Vagina (tissue), 2 donors: ENCODE measurements around the gene HADHA.

Source experiments
- POLR2A ChIP-seq, 2 donors: fragments of 450-650 bp; IDR thresholded peaks; one replicate each; pipeline ENCODE4 v1.6.1; 2017; ENCODE audit warnings: antibody characterized with exemption in 2 of 2, mild to moderate bottlenecking in 2 of 2, moderate library complexity in 2 of 2
- POLR2AphosphoS5 ChIP-seq, 2 donors: sonication (generic); formaldehyde crosslinking; IDR thresholded peaks; one replicate each; pipeline ENCODE4 v1.9.0; 2017; ENCODE audit warnings: antibody characterized with exemption in 2 of 2, mild to moderate bottlenecking in 2 of 2, low read depth in 1 of 2; ENCODE audit not compliant: insufficient read depth in 1 of 2
- TF ChIP-seq, protein P1 (sequence below), 3 experiments: fragments of 450-650 bp in 2 of 3; fragments of 200-600 bp in 1 of 3; sonication (generic) in 1 of 3; IDR thresholded peaks; one replicate each; pipeline ENCODE4 v1.5.1; 2017 to 2019; ENCODE audit warnings: antibody characterized with exemption in 3 of 3, mild to moderate bottlenecking in 2 of 3, moderate library complexity in 2 of 3

DNA sequence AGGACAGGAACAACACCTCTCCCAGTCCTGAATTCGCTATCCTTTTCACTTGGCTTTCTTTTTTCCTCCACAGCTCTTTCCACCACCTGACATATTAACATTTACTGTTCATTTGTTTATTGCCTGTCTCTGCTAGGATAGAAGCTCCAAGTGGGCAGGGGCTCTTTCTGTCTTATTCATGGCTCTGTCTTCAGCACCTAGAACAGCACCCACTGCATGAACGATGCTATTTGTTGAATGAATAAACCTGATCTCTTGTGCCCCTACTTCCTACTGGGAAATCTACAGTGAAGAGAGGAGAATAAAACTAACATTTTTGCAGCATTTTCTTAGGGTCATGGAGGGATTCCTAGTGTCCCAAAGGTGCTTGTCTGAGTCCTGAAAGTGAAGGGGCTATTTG, 95.9 kb downstream of the HADHA start:
- TF ChIP-seq, protein P1, sequence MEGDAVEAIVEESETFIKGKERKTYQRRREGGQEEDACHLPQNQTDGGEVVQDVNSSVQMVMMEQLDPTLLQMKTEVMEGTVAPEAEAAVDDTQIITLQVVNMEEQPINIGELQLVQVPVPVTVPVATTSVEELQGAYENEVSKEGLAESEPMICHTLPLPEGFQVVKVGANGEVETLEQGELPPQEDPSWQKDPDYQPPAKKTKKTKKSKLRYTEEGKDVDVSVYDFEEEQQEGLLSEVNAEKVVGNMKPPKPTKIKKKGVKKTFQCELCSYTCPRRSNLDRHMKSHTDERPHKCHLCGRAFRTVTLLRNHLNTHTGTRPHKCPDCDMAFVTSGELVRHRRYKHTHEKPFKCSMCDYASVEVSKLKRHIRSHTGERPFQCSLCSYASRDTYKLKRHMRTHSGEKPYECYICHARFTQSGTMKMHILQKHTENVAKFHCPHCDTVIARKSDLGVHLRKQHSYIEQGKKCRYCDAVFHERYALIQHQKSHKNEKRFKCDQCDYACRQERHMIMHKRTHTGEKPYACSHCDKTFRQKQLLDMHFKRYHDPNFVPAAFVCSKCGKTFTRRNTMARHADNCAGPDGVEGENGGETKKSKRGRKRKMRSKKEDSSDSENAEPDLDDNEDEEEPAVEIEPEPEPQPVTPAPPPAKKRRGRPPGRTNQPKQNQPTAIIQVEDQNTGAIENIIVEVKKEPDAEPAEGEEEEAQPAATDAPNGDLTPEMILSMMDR (IDR thresholded peaks at IDR 0.05), result no peak
- TF ChIP-seq POLR2A (IDR thresholded peaks at IDR 0.05) (no peak), POLR2AphosphoS5 (IDR thresholded peaks at IDR 0.05; ENCODE audit: insufficient read depth in 1 of 2, low read depth in 1 of 2) (no peak)
